GM18873 (cell line): ENCODE data around the gene ADAM22.
A peak's percentile ranks its signal among the peaks of the same experiment; 100 is the strongest.

Source experiments
- ATAC-seq: cut with Tn5 transposase; IDR thresholded peaks from one replicate; pipeline ENCODE4 v1.9.1; 2021; ENCODE audit warnings: mild to moderate bottlenecking, moderate library complexity, moderate number of reproducible peaks; ENCODE audit not compliant: unreplicated experiment, low FRiP score

Gene ADAM22

DNA sequence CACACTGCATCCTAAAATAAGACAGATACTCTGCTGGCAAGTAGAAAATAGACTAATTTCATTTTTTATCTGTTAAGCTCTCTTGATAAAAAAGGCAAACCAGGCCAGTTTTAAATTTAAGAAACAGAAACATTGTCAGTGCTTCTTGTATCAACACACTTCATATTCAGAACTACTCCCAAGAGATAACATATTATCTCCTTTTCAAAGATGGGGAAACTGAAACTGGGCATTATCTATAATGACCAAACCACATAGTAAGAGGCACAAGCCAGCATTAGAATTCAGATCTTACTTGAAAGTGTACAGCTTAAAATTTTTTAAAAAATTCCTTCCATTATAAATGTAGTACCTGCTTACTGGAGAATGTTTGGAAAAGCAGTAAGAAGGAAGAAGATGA, 271.1 kb downstream of the ADAM22 start:
- ATAC-seq: no peak

DNA sequence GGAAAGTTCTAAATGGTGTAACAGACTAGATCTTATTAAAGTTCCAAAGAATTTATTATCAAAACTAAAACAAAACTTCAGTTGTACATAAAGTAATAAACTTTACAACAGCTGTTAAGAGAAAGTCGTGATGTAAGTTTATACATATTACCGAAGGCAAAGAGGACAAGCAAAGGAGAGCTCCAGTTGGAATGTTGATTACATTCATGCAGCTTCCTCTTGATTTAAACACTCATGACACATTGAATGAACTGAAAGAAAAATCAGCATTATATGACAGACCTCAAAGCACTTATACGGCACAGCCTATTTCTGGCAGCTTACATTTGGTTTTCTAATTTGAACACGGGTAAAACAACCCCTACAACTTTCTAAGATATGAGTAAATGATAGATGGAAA, 272.2 kb downstream of the ADAM22 start:
- no peak for ATAC-seq

DNA sequence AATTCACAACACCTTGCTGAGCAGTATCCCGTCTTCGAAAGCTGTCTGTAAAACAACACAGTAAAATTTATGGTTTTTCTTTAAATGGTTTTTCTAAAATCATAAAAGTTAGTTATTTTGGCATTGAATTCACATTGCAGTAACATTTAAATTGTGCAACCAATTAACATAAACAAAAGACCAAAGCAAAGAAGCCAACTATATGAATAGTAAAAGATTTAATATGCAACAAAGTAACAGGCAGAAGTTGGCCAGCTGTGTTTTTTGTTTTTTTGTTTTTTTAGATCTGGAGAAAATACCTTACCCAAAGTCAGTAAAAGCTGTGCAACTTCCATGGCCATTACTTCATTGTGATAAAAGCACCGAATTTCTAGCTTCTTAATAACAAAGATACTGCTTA, 274.5 kb downstream of the ADAM22 start:
- ATAC-seq: no peak

DNA sequence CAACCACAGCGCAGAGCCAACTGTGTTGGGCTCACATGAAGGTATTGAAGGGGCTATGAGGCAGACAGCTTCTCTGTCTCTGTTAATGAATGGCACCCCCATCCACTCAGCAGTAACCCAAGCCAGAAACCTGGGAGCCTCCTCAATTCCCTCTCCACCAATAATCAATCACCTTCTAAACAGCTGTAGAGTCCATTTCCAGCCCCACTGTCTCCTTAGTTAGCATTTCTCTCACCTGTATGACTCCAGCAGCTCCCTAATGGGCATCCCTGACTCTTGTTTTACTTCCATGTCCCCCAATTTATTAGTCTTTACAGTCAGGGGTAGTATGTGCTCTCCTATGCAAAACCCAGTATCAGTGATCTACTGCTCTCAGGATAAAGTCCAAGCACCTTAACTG, 278.9 kb downstream of the ADAM22 start:
- no peak for ATAC-seq

DNA sequence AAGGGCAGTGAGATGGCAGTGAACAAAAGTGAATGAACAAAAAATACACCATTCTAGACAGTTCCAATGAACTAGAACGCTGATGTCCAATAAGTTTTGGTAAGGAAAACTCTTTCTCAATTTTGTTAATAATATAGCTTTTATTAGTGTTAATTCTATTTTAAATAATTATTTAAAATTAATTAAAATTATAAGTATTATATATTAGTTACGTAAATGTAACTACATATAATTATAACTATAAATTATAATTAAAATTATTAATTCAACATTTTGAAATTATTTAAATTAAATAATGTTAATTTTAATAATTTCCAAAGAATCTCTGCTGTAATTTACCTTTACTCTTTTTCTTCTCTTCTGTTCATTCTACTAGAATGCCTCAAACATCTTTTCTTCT, 280.4 kb downstream of the ADAM22 start:
- ATAC-seq: no peak

DNA sequence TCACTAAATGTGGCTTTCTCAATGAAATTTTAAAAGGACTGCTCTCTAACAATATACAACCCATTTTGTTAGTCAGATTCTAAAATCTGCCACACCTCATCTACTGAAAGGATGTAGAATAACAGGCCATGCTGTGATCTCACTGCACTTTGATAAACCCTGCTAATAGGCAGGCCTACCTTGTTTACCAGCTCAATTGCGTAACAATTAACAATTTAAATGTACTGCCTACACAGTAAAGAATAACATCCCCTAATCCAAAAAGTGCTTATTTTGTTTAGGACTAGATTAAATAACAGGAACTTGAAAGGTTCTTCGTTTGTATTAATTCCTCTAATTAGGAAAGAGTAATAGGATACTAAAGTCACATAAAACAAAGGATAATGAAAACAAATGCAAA, 281.2 kb downstream of the ADAM22 start:
- no peak for ATAC-seq

DNA sequence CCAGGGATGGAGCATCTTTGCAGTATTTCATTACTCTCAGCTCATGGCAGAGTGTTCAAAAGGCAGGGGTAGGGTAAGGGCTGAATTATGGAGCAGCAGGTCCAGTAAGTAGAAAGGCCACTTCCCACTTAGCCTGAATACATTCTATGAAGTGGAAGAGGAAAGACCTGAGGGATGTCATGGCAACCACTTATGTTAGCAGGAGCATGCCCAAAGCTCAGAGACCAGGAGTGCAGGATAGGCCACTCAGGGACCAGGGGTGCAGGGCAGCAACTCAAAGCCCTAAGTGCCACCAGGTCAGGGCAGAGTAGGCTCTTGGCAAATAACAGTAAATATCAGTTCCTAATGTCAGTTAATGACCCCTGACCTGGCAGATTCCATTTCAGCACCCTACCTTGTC, 282.2 kb downstream of the ADAM22 start:
- ATAC-seq: no peak

DNA sequence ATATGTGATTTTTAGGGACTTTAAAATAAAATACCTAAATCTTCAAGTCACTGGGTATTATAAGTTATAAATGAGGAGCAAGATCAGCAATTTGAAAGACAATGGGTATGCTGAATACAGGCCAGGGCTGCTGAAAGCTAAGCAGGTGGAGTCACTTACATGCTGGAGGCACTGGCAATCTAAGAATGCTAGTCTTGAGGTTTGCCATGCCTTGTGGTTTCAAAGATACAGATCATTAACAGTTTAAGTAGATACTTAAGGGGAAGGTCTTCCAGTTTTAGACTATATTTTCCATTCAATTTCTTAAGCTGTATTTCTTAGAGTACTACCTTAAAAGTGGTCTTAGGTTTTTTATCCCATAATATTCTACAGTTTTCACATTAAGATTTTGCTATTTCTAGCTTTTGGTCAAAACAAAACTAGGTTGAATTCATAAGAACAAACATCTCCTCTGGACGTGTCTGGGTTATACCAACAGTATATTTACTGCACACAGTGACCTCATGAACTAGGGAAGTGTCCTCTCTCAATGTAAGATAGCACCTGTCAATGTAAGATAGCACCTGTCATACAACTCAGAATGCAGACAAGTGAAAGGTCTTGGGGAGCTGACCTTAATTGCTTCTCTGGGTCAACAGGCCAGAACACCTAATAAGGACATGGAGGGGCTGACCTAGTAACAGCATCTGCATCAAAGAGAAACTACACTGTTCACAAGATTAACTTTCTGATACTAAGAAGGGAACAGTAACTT, 283.8 kb downstream of the ADAM22 start:
- peak; percentile 83 for ATAC-seq

DNA sequence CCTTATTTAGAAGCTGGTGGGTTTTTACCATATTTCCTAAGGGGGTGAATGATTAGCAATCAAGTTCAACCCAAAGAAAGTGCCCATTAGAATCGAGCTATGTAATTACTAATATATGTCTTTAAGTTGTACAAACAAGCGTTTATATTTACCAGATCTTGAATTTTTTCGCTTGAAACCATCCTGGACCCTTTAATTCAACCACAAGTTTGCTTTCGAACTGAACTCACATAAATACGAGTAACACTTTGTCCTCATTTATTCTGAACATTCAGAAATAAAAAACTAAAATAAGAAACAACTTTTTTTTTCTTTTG, 284.3 kb downstream of the ADAM22 start:
- no peak for ATAC-seq

DNA sequence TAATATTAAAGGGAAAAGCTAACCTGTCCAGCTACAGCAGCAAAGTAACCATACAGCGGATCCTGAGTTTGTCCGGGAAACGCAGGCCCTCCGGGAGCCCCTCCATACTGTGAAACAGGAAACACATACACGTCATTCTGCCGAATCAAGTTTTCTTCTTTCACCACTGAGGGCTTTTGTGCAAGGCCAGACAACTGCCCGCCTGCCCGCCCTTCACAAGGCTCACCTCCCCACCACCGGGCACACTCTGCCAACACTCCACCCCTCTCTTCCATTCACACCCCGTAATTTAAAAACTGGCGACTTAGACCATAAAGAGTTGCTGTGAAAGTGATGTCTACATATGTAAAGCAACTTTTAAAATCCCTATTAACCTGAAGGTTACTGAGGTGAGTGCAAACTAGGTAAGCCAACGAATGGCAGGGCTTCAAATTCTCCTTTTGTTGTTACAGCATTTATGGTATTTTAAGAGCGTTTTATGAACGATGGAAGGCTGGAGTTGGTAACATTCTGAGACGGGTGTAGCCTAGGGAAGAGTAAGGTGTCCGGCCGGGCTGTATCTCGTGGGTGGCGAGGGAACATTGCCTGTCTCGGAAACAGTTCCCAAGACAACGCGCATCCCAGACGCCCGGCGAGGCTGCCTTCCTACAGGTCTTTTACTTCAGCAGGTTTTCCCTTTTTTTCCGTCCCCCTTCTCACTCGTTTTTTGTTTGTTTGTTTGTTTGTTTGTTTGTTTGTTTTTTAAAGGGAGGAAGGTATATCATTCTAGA, 285.0 kb downstream of the ADAM22 start:
- peak; percentile 29 for ATAC-seq

DNA sequence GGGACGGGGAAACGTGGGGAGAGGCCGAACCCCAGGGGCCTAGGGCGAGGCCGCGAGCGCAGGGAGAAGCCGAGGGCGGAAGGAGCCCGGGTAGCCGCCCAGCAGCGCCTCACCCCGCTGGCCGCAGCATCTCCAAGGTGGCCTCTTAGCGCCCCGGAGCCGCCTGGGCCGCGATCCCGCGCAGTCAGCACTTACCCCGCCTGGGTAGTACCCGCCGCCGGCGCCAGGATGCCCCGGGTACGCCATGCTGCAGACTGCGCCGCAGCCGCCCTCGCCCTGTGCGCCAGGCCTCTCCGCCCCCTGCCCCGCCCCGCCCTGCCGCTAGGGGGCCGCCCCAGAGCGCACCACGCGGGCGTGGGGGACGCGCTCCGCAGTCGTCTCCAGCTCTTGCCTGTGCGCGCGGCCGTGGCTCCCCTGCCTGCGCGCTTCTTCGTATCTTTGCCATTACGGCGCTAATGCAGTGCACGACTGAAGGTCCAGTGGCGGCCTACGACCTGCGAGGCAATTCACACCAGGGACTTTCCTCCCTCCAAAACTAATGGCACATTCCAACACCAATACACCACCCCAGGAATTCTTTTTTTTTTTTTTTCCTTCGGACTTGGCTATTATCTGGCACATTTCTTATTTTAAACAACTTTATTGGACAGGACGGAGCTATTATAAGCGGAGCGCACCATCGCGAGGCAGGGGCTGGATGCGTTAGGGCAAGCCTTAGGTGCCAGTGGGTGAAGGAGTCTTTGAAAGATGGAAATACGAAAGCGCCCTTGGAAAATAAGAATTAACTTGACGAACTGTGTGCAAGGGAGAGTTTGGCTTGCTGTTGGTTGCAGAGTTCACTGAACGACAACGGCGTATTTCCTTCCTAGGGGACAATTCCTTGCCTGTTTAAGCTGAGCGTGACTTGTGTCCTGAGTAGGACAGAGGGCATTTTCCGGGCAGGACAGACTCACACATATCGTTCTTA, 286.0 kb downstream of the ADAM22 start, which contains the start of gene SRI:
TSS of gene SRI (minus strand) at position 258 of the 967 bp plus-strand sequence. CDS start at position 246, 12 bp downstream.
- peak; percentile 49 for ATAC-seq

DNA sequence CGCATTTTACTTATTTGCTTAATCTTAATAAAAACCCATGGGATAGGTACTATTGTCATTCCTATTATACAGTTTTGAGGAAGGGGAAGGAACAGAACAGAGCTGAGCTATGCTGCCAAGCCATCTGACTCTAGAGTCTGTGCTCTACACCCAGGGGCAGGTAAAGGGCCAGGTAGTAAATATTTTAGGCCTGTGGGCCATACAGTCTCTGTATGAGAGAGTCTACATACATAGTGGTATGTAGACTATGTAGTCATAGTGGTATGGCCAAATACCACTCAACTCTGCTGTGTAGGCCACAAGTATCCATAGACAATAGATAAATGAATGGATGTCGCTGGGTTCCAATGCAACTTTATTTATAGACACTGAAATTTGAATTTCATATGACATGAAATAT, 289.2 kb downstream of the ADAM22 start:
- ATAC-seq: no peak

DNA sequence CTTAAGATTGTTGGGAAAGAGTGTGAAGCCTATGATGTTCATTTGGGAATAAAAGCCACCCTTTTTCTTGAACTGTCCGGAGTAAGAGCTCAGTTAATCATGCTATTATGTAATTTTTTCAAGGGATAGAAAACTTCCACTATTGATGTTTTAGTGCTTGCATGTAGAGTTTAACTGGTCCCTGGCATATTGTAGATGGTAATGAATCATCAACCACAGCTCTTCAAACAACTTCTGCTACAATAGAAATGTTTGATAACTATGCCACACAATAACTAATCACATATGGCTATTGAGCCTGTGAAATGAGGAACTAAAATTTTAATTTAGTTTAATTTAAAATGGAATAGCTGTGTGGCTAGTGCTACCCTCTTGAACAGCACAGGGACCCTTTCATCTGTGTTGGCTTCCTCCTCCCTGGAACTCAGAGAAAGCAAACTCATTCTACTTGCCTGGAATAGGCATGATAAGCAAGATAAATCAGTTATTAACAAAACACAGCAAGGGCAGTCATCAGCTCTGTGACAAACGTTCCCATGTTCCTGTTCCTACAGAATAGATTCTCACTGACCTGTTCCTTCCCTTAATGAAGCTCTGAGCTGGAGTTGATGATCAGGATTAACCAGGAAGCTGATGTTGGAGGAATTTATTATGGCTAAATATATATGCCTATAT, 290.7 kb downstream of the ADAM22 start:
- no peak for ATAC-seq

DNA sequence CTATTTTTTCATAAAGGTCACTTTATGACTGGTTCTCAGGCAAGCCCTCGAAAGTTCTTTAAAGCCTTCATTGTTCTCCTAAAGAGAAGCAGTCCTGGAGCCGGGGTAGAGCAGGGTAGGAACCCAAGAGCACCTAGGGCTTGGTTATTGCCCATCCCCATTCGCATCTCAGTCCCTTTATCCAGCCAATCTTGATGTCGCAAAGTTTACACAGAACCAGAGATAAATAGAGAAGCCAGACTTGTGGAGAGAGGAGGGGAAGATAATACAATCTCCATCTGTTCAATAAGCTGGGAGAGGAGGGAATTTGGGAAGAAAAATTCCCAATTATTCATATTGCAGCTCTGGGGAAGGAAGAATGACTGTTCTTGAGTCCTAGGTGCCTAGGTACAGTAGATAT, 292.1 kb downstream of the ADAM22 start:
- ATAC-seq: no peak

DNA sequence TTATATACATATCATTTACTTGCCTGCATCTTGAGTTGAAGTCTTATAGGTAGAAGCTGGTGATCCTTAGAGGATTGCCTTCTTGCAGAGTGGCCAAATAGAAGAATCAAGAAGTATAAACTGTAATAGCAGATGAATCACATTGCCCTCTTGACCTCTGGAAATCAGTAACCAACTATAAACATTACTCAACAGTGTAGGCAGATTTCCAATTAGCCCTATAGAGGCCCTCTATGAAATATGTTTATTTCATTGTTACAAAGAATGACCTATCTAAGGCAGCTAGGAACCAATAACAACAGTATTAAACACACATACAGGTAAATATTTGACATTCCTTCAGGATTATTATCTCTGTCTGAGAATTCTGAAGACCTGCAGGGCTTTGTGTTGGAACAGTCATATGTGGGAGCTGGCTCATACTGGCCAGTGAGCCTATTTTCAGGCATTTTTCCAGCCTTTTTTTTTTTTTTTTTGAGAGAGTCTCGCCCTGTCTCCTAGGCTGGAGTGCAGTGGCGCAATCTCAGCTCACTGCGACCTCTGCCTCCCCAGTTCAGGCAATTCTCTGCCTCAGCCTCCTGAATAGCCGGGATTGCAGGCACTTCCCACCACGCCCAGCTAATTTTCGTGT, 292.9 kb downstream of the ADAM22 start:
- ATAC-seq: no peak

DNA sequence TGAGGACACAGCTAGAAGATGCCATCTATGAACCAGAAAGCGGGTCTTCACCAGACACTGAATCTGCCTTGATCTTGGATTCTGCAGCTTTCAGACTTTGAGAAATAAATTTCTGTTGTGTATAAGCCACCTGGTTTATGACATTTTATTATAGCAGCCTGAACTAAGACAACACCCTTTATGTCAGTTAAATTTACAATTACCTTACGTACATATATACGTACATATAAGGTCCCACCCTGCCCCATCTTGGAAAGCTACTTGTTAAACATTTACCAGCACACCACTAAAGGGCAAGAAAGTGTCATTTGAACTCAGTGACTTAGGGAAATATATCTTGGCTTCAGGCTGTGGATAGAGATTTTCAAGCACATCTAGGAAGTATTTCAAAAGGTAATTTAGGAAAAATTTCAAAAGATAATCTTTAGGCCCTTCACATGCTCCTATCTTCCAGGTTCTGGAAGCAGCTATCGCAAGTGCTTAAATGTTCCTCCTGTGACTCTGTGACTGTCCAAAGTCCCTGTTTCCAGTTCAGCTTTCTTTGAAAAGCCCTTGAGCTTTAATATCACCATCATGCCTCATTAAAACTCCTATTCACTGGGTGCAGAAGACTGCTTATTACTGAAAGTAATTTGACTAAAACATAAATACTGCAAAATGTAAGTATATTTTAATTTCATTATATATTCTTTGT, 295.4 kb downstream of the ADAM22 start:
- ATAC-seq: no peak

DNA sequence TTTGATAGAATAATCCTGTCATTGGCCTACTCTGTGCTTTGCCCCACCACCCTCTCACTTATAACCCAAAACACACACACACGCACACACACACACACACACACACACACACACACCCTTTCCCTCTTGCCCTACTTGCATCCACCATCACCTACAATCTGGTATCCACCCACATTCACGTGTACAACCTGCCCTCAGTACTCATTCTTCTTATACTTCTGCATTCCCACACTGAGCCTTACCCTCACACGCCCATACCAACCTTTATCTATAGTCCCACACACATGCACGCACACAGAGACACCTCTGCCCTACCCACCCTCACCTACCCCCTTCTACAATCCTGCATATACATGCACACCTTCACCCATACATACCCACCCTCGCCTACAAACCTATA, 296.6 kb downstream of the ADAM22 start:
- ATAC-seq: no peak

DNA sequence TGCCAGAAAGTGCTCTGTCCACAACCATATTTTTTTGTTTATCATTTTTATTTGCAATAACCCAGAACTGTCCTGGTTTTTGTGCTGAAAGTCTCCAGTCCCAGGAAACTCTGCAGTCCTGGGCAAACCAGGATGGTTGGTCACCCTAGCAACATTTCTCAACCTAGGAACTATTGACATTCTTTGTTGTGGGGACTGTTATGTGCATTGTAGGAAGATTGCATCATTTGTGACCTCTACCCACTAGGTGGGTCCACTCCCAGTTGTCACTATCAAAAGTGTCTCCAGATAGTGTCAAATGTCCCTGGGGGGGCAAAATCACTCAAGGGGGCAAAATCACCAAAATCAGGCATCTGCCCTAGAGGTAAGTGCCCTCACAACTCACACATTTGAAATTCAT, 299.8 kb downstream of the ADAM22 start:
- ATAC-seq: no peak

DNA sequence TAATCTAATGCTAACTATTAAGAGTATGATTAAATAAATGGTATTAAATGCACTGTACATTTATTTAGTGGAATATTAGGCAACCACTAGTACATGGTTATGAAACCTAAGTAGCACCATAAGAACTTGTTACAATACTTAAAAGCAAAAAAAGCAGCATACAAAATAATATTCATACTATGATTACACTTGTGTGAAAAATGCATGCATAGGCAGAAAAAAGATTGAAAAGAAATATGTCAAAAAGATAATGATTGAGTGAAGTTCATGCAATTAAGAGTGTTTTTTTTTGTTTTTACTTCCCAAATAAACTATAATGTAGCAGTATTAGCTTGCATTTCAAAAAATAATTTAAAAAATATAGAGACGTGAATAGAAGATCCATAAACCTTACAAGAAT, 305.8 kb downstream of the ADAM22 start:
- ATAC-seq: no peak
